ENCODE results near the gene FANCG.

- TF ChIP-seq CTCF (IDR thresholded peaks at IDR 0.05; ENCODE audit: poor library complexity): no peak
- TF ChIP-seq EZH2 (IDR thresholded peaks at IDR 0.05; ENCODE audit: borderline replicate concordance): no peak
Observed at GRCh38 chr9:35115680-35116538, 36.2 kb upstream of the FANCG start, which contains the start of gene ATOSB.
